GM19239 (cell line): ENCODE data around the gene INVS.
"Not testable (repeated sequence)": the region's sequence is repeated elsewhere in the genome, so short reads cannot be mapped to it uniquely, and the experiment has no call there.

Experiments
- DNase-seq: peaks from one replicate; pipeline ENCODE4 v3.0.0; 2011; ENCODE audit warnings: low spot score; ENCODE audit not compliant: insufficient read length
- FAIRE-seq: peaks from 2 replicates; lab custom pipeline; 2011; peaks lifted over from hg19 to GRCh38; lab: Jason Lieb, UNC

INVS gene, protein sequence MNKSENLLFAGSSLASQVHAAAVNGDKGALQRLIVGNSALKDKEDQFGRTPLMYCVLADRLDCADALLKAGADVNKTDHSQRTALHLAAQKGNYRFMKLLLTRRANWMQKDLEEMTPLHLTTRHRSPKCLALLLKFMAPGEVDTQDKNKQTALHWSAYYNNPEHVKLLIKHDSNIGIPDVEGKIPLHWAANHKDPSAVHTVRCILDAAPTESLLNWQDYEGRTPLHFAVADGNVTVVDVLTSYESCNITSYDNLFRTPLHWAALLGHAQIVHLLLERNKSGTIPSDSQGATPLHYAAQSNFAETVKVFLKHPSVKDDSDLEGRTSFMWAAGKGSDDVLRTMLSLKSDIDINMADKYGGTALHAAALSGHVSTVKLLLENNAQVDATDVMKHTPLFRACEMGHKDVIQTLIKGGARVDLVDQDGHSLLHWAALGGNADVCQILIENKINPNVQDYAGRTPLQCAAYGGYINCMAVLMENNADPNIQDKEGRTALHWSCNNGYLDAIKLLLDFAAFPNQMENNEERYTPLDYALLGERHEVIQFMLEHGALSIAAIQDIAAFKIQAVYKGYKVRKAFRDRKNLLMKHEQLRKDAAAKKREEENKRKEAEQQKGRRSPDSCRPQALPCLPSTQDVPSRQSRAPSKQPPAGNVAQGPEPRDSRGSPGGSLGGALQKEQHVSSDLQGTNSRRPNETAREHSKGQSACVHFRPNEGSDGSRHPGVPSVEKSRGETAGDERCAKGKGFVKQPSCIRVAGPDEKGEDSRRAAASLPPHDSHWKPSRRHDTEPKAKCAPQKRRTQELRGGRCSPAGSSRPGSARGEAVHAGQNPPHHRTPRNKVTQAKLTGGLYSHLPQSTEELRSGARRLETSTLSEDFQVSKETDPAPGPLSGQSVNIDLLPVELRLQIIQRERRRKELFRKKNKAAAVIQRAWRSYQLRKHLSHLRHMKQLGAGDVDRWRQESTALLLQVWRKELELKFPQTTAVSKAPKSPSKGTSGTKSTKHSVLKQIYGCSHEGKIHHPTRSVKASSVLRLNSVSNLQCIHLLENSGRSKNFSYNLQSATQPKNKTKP

DNA sequence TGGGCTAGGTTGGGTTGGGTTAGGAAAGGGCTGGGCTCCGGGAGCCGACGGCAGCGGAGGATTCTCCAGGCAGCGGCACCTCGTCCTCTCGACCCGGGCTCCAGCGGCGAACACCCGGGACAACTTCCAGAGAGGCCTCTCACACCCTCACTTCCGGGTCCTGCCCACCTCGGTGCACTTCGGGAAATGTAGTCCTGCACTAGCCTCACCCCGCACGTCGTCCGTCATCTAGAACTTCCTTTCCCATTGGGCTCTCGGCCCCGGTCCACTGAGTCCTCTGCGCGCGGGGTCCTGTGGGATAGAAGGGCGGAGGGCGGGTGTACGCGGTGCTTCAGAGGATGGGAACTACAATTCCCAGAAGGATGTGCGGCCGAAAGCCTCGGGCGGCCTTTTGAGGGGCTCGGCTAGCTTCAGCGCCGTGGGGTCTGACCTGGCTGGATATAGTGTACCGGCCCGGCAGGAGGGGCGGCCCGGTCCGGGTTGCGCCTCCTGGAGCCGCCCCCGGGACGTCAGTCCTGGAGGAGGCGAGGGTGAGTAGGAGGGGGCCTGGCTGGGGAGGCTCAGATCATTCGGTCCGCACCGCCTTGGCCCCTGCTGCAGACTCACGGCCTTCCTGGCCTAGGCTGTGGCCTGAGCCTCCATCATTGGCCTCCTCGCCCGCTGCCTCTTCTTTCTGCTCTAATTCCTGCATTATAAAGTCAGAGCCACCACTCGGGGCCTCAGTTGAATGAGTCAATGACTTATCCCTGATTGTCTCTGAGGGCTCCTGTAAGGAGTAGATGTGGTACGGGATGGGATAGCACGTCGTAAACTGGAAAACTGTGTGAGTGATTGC is at the start of gene INVS, which contains the start of gene ERP44:
Gene INVS, plus strand, starts transcription at position 357 of the 835 bp plus-strand sequence. CDS start 5,279 bp downstream, outside the sequence.
Gene ERP44, minus strand, starts transcription at position 114 of the 835 bp plus-strand sequence. CDS start 160 bp downstream, outside the sequence.
- FAIRE-seq = peak; percentile 96
- DNase-seq = peak; percentile 80

DNA sequence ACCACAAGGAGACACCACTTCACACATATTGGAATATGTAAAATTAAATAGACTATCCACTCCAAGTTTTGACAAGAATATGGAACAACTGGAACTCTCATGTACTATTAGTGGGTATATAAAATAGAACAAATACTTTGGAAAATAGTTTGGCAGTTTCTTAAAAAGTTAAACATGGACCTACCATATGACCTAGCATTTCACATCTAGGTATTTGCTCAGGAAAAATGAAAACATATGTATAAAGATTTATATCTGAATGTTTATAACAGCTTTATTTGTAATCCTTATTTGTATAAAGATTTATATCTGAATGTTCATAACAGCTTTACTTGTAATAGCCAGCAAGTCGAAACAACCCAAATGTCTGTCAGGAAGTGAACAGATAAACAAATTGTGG is 49.5 kb upstream of the INVS start:
- FAIRE-seq (no peak), DNase-seq (no peak)

DNA sequence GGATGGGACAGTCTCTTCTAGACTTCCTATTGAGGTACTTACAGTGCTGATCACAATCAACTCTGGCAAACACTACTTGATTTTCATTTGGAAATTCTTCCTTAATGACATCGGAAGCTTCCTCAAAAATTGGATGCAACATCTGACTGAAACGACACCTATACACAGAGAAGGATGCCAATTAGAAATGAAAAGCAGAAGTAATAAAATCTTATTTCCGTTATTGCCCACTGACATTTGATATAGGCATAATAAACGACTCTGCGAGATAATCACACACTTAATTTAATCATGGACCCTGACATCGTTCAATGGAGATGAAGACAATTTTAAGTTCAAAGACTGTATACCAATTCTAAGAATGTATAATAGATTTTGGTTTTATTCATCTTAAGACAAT is 46.7 kb upstream of the INVS start:
- FAIRE-seq = peak; percentile 80
- DNase-seq = no peak

DNA sequence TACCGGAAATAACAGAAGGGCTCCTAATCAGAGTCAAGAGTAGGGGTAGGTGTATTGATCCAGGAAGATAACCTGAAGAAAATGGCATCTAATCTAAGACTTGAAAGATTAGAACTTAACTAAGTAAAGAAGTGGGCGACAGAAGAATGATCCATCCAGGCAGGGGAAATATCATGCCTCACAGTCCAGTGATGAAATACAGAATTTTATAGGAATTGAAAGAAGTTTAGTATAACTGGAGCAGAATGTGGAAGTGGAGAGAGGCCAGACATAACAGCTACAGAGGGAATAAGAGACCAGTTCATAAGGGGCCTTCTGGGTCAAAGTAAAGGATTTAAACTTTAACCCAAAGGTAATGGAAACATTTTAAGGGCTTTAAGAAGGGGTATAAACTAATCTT is 42.5 kb upstream of the INVS start:
- DNase-seq = no peak
- peak; percentile 4 for FAIRE-seq

DNA sequence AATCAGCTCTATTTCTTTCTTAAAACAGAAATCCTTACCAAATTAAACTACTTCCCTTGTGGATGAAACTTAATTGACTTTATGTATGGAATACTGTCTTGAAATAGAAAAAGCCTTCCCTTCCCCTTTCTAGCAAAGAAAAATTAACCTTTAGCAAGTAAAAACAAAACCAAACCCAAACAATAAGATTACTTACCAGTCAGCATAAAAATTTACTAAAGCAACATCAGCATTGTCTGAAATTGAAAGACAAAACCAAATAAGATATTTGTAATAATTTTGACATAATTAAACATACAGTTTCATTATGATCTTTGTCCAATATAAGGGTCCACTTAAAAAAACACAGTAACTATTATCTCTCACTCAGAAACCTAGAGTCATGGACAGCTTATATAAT is 41.4 kb upstream of the INVS start:
- FAIRE-seq = no peak
- no peak for DNase-seq

DNA sequence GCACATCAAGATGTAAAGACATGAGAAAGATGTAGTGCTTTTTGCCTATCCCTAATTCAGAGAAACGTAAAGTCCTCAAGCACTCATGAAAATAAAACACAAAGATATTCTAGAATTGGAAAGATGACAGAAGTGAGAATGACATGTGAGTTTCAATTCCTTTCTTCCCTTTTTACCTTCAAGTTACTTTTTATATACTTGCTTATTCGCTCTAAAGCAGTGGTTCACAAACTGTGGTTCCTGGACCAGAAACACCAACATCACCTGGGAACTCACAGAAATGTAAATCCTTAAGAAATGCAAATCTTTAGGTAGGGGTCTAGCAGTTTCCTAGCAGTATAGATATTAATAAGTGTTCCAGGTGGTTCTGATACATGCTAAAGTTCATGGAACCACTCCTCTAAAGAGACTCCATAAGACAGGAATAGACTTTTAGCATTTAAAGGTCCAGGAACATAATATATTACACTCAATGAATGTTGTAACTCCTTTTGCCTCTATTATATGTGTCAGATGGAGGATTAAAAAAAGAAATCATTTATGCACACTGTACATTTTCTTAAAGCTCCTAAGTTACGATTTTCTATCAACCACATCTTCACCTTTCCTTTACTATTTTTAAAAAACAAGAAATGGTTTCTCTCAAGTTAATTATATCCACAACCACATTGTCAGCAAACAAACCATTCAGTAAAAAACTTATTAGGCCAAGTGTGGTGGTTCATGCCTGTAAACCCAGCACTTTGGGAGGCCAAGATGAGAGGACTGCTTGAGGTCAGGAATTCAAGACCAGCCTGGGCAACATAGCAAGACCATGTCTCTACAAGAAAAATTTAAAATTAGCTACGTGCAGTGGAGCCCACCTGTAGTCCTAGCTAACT is 40.1 kb upstream of the INVS start:
- FAIRE-seq (peak; percentile 97), DNase-seq (no peak)

DNA sequence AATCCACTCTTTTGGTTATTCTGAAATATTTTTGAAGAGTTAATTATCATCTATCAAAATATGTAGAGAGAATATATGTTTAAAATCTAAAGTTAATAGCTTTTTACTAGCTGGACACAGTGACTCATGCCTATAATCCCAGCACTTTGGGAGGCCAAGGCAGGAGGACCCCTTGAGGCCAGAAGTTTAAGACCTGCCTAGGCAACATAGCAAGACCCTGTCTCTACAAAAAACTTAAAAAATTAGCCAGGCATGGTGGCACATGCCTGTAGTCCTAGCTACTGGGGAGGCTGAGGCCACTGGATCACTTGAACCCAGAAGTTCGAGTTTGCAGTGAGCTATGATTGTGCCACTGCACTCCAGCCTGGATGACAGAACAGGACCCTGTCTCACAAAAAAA is 36.4 kb upstream of the INVS start:
- FAIRE-seq, DNase-seq: not testable (repeated sequence)

DNA sequence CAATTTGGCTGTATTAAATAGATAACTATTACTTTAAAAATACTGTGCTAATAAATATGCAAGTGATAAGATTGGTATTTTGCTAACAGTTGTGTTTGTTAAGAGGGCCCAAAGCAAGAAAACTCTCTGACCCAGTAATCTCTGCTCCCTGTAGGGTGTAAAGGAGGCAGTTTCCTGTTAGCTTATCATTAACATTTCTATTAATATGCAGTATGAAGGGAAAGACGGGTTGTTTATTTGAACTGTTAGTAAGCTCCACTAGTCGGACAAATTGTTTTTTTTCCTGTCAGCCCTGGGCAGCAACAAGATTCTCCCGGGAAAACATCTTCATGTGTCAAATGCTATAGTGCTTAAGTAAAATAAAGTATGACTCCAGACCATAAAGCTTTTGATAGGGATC is 35.9 kb upstream of the INVS start:
- DNase-seq (no peak), FAIRE-seq (no peak)

DNA sequence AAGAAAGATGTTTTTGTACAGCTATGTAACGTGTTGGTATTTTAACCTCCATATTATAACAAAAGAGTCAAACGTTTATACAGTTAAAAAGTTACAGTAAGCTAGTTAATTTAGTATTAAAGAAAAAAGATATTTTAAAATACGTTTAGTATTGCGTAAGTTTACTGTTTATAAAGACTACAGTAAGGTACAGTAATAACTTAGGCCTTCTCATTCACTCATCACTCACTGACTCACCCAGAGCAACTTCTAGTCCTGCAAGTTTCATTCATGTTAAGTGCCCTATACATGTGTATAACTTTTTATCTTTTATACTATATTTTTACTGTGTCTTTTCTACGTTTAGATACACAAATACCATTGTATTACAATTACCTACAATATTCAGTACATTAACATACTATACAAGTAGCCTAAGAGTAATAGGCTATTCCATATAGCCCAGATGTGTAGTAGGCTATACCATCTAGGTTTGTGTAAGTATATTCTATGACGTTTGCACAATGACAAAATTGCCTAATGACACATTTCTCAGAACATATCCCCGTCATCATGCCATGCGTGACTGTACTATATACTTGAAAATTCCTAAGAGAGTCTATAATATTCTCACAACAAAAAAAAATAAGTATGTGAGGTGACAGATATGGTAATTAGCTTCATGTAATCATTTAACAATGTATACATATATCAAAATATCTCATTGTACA is 34.0 kb upstream of the INVS start:
- FAIRE-seq = no peak
- DNase-seq = no peak

DNA sequence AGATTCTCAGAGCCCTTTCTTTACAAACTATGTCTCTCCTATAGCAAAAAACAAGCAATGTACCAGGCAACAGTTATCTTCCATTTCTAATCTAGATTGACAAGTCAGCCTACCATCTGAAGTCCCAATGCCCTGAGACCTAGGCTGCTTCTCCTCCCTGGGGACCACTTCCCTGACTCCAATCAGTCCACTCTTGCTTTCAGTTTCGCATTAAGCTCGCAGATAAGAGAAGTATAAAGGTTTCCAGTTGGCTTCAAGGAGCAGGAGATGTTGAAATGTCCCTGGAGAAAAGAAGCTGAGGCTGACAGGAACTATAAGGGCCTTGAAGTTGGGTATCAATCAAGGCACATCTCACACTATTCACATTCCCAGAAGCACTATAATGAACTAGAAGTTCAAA is 32.5 kb upstream of the INVS start:
- DNase-seq (peak; percentile 67), FAIRE-seq (peak; percentile 94)

DNA sequence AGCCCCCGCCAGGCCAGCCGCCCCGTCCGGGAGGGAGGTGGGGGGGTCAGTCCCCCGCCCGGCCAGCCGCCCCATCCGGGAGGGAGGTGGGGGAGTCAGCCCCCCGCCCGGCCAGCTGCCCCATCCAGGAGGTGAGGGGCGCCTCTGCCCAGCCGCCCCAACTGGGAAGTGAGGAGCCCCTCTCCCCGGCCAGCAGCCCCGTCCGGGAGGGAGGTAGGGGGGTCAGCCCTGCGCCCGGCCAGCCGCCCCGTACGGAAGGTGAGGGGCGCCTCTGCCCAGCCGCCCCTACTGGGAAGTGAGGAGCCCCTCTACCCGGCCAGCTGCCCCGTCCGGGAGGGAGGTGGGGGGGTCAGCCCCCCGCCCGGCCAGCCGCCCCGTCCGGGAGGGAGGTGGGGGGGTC is 31.1 kb upstream of the INVS start:
- not testable (repeated sequence) for FAIRE-seq, DNase-seq

DNA sequence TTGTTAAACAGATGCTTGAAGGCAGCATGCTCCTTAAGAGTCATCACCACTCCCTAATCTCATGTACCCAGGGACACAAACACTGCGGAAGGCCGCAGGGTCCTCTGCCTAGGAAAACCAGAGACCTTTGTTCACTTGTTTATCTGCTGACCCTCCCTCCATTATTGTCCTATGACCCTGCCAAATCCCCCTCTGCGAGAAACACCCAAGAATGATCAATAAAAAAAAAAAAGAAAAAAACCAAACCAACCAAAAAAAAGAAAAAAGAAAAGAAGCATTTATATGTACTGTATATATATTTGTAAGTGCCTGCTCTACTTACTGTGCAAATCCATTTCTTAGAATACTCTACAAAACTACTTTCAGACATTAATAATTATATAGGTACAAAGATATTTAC is 30.0 kb upstream of the INVS start:
- DNase-seq, FAIRE-seq: not testable (repeated sequence)

DNA sequence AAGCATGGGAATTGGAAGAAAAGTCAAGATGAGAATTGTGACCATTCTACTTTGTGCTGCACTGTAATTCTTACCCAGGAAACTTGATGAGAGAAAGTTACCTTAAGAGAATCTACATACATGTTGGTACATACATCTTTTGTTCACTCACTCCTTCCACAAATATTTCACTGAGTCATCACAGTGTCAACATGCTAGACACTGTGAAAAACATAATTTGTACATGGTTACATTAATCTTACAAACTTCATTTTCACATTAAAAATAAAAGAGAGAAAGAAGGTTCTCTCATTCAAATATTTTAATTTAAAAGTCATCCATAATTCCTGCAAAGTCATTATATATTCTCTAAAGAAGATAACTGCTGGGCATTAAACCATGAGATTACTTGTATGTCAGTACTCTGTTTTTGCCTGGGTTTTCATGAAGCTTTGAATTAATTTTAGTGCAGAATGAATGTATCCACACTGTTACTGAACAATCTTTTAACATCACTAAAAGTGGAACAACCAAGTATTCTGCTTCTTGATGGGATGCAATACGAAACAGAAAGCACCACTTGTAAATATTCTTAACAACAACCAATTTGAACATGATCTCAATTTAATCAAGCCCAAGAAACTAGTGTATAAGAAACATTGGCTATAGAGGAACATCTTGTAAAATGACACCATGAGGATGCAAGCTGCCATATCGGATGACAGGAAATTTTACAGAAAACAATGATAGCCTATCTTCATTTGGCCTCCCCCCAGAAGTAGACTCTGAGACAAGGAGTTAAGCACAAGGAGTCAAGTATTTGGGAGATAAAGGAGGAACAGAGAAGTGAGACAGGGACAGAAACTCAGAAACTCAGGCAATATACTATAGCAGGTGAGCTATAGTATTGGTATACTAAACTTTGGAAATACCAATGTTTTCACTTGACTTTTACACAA is 28.7 kb upstream of the INVS start:
- FAIRE-seq (peak; percentile 37), DNase-seq (no peak)

DNA sequence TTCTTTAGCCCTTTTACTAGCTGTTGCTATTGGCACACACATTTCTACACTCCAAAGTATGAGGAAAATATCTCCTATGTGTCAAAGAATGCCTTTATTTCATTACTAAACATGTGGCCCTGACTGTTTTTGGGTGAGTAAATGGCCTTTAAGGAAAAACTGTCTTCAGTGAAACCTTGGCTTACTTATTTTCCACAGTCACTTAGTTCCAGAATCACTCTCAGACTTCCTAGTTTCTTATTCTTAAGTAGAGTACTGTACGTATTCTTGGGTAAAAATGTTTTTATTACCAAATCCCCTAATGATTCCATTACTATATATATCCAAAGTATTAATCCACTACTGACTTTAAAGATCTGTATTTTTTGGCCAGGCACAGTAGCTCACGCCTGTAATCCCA is 27.8 kb upstream of the INVS start:
- FAIRE-seq (no peak), DNase-seq (no peak)

DNA sequence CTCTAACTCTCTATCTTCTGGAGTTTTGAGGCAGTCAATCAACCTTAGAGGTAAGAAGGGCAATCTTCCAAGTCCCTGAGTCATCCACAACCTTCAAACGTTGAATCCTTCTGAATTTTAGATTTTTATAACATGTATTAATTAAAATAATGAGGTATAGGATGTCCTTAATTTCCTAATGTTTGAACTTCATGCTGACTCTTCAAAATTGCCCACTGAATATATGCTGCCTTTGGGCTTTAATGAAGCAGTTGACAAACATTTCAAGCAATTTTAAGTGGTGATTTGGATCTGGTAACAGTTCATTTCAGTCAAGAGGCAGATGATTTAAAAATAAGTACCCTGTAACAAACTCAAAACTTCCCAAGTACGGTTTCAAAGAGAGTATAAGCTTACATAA is 26.2 kb upstream of the INVS start:
- FAIRE-seq (no peak), DNase-seq (no peak)

DNA sequence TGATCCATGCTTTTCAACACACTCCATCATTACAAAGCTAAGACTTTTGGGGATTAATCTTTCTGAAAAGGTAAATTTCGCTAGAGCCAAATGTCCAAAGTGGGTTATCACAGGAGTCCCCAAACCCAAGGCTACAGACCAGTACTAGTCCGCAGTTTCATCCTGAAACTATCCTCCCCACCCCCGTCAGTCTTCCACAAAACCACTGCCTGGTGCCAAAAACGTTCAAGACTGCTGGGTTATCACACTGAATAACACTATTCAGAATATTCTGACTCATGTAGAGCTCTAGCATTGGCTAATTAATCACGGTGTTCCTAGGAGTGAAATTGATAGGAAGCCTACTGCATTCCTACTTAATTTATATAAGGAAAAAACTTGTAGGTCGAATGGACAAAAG is 24.9 kb upstream of the INVS start:
- FAIRE-seq = no peak
- DNase-seq = no peak

DNA sequence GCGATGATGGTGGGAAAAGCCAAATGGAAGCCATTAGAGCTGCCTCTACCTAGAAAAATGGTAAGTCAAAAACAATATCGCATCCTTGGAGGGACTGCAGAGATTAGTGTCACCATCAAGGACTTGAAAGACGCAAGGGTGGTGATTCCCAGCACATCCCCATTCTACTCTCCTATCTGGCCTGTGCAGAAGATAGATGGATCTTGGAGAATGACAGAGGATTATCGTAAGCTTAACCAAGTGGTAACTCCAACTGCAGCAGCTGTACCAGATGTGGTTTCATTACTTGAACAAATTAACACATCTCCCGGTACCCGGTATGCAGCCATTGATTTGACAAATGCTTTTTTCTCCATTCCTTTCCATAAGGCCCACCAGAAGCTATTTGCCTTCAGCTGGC is 24.1 kb upstream of the INVS start:
- no peak for DNase-seq
- FAIRE-seq = no peak
